OCI-LY1 (cell line): ENCODE data around the gene C1QTNF5.

Experiments
- H2AFZ ChIP-seq: fragments of 200-600 bp; sonication (generic), shearing (Covaris generic); 2 replicates; pipeline ENCODE4 v1.6.0; 2014; ENCODE audit warnings: antibody characterized with exemption, mild to moderate bottlenecking, low read length
- H3F3A ChIP-seq: fragments of 200-600 bp; sonication (generic), shearing (Covaris generic); 2 replicates; pipeline ENCODE4 v1.6.0; 2014; ENCODE audit warnings: mild to moderate bottlenecking, antibody characterized with exemption, low read length, moderate library complexity; ENCODE audit not compliant: insufficient read depth
- H3K27ac ChIP-seq: fragments of 200-600 bp; sonication (generic); 2 replicates; pipeline ENCODE4 v1.5.1; 2014; ENCODE audit warnings: low read length, mixed run types, mild to moderate bottlenecking, low read depth; ENCODE audit not compliant: poor library complexity, severe bottlenecking
- H3K27me3 ChIP-seq: fragments of 200-600 bp; sonication (generic); 2 replicates; pipeline ENCODE4 v1.6.0; 2014; ENCODE audit warnings: antibody characterized with exemption, mild to moderate bottlenecking, low read length, moderate library complexity; ENCODE audit not compliant: insufficient read depth
- H3K36me3 ChIP-seq: fragments of 200-600 bp; sonication (generic); 2 replicates; pipeline ENCODE4 v1.6.1; 2014; ENCODE audit warnings: mild to moderate bottlenecking, antibody characterized with exemption, low read length, moderate library complexity, mixed read lengths; ENCODE audit not compliant: insufficient read depth
- H3K4me1 ChIP-seq: fragments of 200-600 bp; sonication (generic); 2 replicates; pipeline ENCODE4 v1.5.1; 2014; ENCODE audit warnings: mild to moderate bottlenecking, low read length, moderate library complexity; ENCODE audit not compliant: insufficient read depth, severe bottlenecking
- H3K4me2 ChIP-seq: fragments of 200-600 bp; sonication (generic), shearing (Covaris generic); 2 replicates; pipeline ENCODE4 v1.6.1; 2014; ENCODE audit warnings: low read length
- H3K4me3 ChIP-seq: fragments of 200-600 bp; sonication (generic); 2 replicates; pipeline ENCODE4 v1.5.1; 2014; ENCODE audit warnings: low read length, low read depth, mild to moderate bottlenecking, mixed read lengths; ENCODE audit not compliant: poor library complexity, severe bottlenecking
- H3K79me2 ChIP-seq: fragments of 200-600 bp; shearing (Covaris generic); 2 replicates; pipeline ENCODE4 v1.6.1; 2016; ENCODE audit warnings: mixed run types, low read length, mixed read lengths; ENCODE audit not compliant: insufficient read depth
- H3K9ac ChIP-seq: fragments of 200-600 bp; sonication (generic), shearing (Covaris generic); 2 replicates; pipeline ENCODE4 v1.6.1; 2014; ENCODE audit warnings: mild to moderate bottlenecking, low read length, mixed read lengths
- H3K9me2 ChIP-seq: fragments of 200-600 bp; sonication (generic), shearing (Covaris generic); 2 replicates; pipeline ENCODE4 v1.6.1; 2014; ENCODE audit warnings: low read depth, mild to moderate bottlenecking, low read length, mixed read lengths
- H3K9me3 ChIP-seq: fragments of 200-600 bp; shearing (Covaris generic); 2 replicates; pipeline ENCODE4 v1.6.1; 2014; ENCODE audit warnings: low read length, mixed read lengths
- H4K20me1 ChIP-seq: fragments of 200-600 bp; sonication (generic), shearing (Covaris generic); 2 replicates; pipeline ENCODE4 v1.6.0; 2016; ENCODE audit warnings: mild to moderate bottlenecking, low read length; ENCODE audit not compliant: insufficient read depth
- CTCF ChIP-seq: fragments of 200-600 bp; sonication (generic), shearing (Covaris generic); IDR thresholded peaks from 2 replicates; pipeline ENCODE4 v1.5.1; 2017; ENCODE audit warnings: mild to moderate bottlenecking, antibody characterized with exemption, low read length, moderate library complexity, mixed read lengths
- EZH2 ChIP-seq: fragments of 200-600 bp; sonication (generic), shearing (Covaris generic); IDR thresholded peaks from 2 replicates; pipeline ENCODE4 v1.8.0; 2017; ENCODE audit warnings: borderline replicate concordance, mixed run types, mild to moderate bottlenecking, antibody characterized with exemption, low read length, moderate library complexity, mixed read lengths

Gene C1QTNF5

DNA sequence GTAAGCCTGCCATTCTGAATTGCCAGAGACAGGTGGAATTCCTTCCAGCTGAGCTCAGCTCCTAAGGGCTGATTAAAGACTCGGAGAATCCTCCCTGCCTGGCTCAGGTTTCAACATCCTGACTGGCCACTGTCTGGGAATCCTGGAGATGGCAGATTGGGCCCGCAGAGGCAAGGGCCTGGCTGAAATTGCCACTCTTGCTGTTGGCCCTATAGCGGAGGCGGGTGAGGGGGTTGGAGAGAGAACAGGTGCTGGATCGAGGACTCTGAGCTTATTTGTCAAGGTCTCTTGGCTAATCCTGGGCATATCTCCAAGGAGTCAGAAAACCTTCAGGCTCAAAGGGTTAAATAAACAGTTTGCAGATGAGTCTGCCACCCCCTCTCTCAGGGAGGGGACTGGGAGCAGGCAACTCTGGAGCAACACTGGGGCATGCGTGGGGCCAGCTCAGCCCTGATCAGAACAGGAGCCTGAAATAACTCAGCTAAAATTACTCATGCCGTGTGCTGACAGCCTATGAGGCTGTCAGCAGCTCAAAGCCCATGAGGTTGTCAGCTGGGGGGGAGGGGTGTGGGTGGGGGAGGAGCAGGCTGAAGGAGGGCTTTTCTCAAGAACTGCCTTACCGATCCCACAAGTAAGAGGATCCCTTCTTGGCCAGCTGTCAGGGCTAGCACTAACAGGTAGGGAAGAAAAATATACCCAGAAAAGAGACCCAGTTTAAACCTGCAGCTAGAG lies 20.5 kb upstream of the C1QTNF5 start:
- Histone ChIP-seq H2AFZ (no peak overlapping the region), H3K79me2 (no peaks in the 10 kb centered on the region), H3F3A (no peaks in the 10 kb centered on the region), H3K27ac (peak overlapping the region; percentile 98), H3K27me3 (no peaks in the 10 kb centered on the region), H3K36me3 (no peaks in the 10 kb centered on the region), H3K4me2 (peak overlapping the region; percentile 59), H3K4me3 (peak overlapping the region; percentile 29), H3K4me1 (peaks cover 89% of the 10 kb centered on the region), H4K20me1 (no peaks in the 10 kb centered on the region), H3K9ac (peak overlapping the region; percentile 63), H3K9me2 (no peaks in the 10 kb centered on the region), H3K9me3 (no peaks in the 10 kb centered on the region)
- TF ChIP-seq CTCF (no peak), EZH2 (no peak)

DNA sequence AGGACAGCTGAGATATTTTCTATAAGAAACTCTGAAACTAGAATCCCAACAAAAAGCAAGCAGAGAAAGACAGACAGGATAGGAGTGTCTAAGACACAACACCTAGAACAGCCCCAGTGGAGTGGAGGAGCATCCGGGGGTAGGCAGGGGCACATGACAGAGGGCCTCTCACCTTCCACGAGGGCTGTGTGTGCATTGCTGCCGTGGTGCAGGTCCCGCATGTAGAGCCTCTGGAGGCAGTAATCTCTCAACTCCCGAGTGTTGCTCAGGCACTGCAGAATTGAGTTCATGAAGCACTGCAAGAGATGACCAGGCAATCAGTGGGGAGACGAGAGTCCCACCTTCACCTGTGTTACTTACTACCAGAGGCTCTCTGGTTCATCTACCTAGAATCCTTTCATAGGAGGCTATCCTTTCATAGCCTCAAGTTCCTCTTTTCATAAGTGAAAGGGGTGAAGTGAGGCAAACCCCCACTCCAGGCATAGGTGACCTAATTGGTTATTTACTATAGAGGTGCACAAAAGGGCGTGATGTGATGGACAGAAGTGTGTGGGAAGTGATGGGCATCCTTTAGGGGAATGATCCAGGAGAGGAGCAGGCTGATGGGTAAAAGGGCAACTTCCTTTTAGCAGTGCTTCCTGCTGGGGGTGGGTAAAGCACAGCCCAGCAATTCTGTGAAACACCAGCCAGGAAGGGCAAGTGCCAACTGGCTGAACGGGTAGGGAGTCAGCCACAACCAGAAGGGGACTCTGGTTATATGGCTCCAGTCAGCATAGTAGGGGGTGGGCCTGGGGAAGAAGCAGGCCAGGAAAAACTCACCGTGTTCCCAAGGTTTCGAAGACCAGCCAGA lies 18.9 kb upstream of the C1QTNF5 start:
- no peaks in the 10 kb centered on the region for H3K27me3 ChIP-seq
- H3K9me3 ChIP-seq: no peaks in the 10 kb centered on the region
- no peaks in the 10 kb centered on the region for H3K36me3 ChIP-seq
- H3K79me2 ChIP-seq: no peaks in the 10 kb centered on the region
- peak overlapping the region; percentile 32; the same call in 1 of the 2 replicates for H3K4me2 ChIP-seq
- no peak overlapping the region for H3K4me3 ChIP-seq
- peak overlapping the region; percentile 98 for H3K27ac ChIP-seq
- TF ChIP-seq CTCF (no peak), EZH2 (no peak)
- H4K20me1 ChIP-seq: no peaks in the 10 kb centered on the region
- no peaks in the 10 kb centered on the region for H3K9me2 ChIP-seq
- peaks cover 79% of the 10 kb centered on the region for H3K4me1 ChIP-seq
- no peaks in the 10 kb centered on the region for H3F3A ChIP-seq
- H3K9ac ChIP-seq: peak overlapping the region; percentile 29; the same call in 1 of the 2 replicates
- H2AFZ ChIP-seq: no peak overlapping the region

GRCh38 chr11:119357074-119357473 lies 16.4 kb upstream of the C1QTNF5 start:
- Histone ChIP-seq H3K9me2 (no peaks in the 10 kb centered on the region), H3F3A (no peaks in the 10 kb centered on the region), H3K9ac (no peak overlapping the region; the same call in 1 of the 2 replicates), H3K27me3 (no peaks in the 10 kb centered on the region), H3K27ac (peak overlapping the region; percentile 98), H3K36me3 (no peaks in the 10 kb centered on the region), H3K4me3 (peak overlapping the region; percentile 69), H3K9me3 (no peaks in the 10 kb centered on the region), H3K4me1 (peaks cover 59% of the 10 kb centered on the region), H2AFZ (no peak overlapping the region), H3K4me2 (peak overlapping the region; percentile 85), H4K20me1 (no peaks in the 10 kb centered on the region), H3K79me2 (no peaks in the 10 kb centered on the region)
- TF ChIP-seq CTCF: no peak
- no peak for TF ChIP-seq EZH2
